ENCODE measurements around the gene RBBP8NL. TPM values are rescaled to one million over a fixed set of nuclear protein-coding genes. Genes with fewer than 3 reads are reported as not detected.

Gene RBBP8NL
- total RNA-seq, 2 donors from 2014 or later = not detected

DNA sequence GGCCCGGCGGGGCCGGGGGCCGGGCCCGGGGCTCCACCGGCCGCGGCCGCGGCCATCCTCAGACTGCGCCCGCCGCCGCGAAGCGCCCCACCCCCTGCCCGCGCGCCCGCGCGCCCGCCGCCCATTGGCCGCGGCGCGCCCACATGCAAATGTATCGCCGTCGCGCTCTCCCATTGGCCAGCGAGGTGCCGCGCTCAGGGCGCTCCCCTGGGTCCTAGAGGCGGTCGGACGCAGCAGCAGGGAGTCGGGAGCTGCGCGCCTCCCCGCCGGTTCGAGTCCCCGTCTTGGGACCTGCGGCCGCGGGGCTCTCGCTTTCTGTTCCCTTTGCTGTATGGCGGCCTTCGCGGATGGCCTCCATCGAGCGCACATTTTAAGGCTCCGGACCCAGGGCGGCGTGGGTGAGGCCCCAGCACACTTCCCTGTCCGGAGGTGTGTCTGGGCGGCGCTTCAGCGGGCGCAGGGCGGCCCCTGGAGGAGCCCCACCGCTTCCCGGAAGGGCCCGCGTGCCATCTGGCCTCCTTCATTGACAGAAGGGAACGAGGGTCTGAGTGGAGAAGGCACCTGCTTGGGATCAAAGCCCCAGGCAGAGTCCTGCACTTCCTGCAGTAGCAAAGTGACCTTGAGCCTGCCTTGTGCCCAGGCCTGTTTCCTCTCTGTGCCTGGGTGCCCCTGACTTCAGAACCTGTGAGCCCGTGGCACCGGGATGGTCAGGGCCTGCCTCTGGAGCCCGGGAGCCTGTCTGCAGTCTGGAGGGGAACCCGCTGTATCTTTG lies 19.9 kb downstream of the RBBP8NL start, which contains the start of gene CABLES2:
Gene CABLES2 (minus strand): TSS at position 65 of the 772 bp plus-strand sequence. CDS start 9 bp downstream, at position 56.
- Histone ChIP-seq H3K9me3 (no peaks in the 10 kb centered on the region), H3K27me3 (no peaks in the 10 kb centered on the region), H3K27ac (peak within 1 kb of the TSS; percentile 82 to 86), H3K36me3 (no peaks in the 10 kb centered on the region), H3K4me1 (peaks cover 0 to 44% of the 10 kb centered on the region in 2 donors), H3K4me3 (peak within 1 kb of the TSS; percentile 63 to 64)
- TF ChIP-seq, protein P1, sequence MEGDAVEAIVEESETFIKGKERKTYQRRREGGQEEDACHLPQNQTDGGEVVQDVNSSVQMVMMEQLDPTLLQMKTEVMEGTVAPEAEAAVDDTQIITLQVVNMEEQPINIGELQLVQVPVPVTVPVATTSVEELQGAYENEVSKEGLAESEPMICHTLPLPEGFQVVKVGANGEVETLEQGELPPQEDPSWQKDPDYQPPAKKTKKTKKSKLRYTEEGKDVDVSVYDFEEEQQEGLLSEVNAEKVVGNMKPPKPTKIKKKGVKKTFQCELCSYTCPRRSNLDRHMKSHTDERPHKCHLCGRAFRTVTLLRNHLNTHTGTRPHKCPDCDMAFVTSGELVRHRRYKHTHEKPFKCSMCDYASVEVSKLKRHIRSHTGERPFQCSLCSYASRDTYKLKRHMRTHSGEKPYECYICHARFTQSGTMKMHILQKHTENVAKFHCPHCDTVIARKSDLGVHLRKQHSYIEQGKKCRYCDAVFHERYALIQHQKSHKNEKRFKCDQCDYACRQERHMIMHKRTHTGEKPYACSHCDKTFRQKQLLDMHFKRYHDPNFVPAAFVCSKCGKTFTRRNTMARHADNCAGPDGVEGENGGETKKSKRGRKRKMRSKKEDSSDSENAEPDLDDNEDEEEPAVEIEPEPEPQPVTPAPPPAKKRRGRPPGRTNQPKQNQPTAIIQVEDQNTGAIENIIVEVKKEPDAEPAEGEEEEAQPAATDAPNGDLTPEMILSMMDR (IDR thresholded peaks at IDR 0.05) = peak in 1 of 2 donors; percentile 33
- peak; percentile 95 for DNase-seq (ENCODE audit: low spot score)

DNA sequence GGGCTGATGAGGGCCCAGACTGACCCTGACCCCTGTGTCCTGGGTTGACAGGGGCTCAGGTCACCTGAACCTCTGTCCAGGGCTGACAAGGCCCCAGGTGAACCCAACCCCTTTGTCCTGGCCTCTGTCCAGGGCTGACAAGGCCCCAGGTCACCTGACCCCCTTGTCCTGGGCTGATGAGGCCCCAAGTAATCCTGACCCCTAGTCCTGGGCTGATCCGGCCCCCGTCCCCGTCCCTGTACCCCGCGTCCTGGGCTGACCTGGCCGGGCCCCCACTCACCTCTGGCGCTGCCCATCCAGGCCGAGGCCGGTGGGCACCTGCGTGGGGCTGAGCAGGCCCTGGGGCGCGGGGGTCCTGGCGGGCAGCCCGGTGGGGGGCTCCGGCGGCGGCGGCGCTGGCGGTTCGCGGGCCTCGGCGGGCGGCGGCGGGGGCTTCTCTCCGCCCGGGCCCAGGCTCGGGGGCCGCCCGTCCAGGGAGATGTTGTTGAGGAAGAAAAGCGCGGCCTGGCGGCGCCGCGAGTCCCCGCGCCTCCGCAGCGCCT lies 20.6 kb downstream of the RBBP8NL start:
- H3K36me3 ChIP-seq = no peaks in the 10 kb centered on the region
- H3K27me3 ChIP-seq = no peaks in the 10 kb centered on the region
- peak overlapping the region; percentile 63 to 64 for H3K4me3 ChIP-seq
- peaks cover 0 to 44% of the 10 kb centered on the region in 2 donors for H3K4me1 ChIP-seq
- no peaks in the 10 kb centered on the region for H3K9me3 ChIP-seq
- DNase-seq (ENCODE audit: low spot score) = no peak
- H3K27ac ChIP-seq = peak overlapping the region; percentile 82 to 86
- TF ChIP-seq, protein P1 (IDR thresholded peaks at IDR 0.05) = no peak

DNA sequence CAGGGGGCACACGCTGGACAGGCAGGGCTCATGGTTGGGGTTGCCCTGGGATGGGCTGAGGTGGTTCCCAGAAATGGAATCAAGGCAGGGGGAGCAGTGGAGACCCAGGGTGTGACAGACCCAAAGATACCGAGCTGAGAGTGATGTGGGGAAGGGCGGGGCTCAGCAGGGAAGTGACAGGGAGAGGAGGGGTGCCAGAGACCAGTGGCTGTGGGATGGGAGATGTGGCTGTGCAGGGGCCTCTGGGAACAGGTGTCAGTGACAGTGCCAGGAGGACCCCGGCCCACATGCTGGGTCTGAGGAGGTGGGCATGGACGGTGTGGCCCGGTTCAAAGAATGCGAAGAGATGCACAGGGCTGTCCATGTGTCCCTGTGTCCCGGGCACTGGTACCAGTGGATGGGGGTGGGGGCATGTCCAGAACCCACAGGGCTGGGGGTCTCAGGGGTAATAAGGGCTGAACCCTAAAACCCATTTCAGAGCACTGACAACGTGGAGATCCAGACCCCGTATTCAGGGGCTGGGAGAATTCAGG lies 21.3 kb downstream of the RBBP8NL start:
- H3K9me3 ChIP-seq = no peaks in the 10 kb centered on the region
- peaks cover 0 to 44% of the 10 kb centered on the region in 2 donors for H3K4me1 ChIP-seq
- H3K27ac ChIP-seq = peak overlapping the region; percentile 82 to 86
- H3K36me3 ChIP-seq = no peaks in the 10 kb centered on the region
- TF ChIP-seq, protein P1 (IDR thresholded peaks at IDR 0.05) = no peak
- DNase-seq (ENCODE audit: low spot score) = no peak
- no peaks in the 10 kb centered on the region for H3K27me3 ChIP-seq
- H3K4me3 ChIP-seq = peak overlapping the region; percentile 63 to 64

DNA sequence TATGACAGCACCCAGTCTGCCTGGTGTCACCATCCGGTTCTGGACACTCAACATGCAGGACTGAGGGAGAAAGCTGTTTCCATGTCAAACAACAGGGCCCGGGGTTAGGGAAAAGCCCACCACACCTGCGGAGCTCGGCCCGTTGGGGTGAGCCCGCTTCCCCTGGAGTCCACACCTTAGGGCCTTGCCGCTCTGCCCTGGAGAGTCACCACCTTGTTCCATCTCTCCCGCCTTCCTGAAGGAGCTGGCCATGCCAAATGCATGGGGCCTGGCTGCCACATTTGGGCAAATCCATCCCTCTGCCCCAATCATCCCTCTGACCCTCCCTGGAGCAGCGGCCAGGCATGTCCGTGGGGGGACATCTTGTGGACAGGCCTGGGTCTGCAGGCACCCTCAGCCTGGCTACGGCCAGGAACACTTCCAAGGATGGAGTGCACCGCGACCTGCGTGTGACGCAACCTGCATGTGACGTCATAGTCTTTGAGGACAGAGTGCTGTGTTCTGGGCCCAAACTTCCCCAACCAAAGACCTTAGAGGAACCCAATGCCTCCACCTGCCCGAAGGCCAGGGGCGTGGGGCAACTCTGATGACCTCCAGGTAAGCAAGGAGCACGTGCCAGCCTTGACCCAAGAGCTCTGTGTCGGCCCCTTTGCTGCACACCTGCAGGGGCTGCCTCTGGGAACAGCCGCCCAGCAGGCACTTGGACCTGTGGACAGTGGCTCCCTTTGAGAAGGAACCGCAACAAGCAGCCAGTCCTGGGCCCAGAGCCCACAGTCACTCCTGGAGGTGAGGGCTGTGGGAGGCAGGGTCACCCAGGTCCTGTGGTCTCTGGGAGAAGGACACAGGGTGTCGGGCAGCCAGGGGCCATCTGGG lies 22.0 kb downstream of the RBBP8NL start:
- H3K9me3 ChIP-seq = no peaks in the 10 kb centered on the region
- DNase-seq (ENCODE audit: low spot score) = peak; percentile 71
- peak overlapping the region; percentile 82 to 86 for H3K27ac ChIP-seq
- H3K4me1 ChIP-seq = peaks cover 0 to 42% of the 10 kb centered on the region in 2 donors
- H3K4me3 ChIP-seq = peak overlapping the region; percentile 63 to 64
- no peaks in the 10 kb centered on the region for H3K27me3 ChIP-seq
- TF ChIP-seq, protein P1 (IDR thresholded peaks at IDR 0.05) = peak; percentile 52 to 67
- no peaks in the 10 kb centered on the region for H3K36me3 ChIP-seq

DNA sequence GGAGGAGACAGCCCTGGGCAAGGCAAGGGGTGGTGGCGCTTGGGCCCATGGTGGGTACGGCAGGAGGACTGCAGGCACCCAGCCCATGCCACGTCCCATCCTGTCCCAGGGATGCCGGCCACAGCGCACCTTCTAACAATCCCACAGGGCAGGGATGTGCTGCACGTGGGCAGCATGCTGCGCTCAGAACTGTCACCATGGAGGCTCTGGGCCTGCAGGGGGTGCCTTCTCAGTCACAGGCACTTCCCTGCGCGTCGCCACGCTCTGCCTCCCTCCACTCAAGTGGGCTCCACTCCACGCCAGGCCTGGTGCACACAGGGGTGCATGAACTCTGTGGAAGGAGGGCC lies 22.6 kb downstream of the RBBP8NL start:
- TF ChIP-seq, protein P1 (IDR thresholded peaks at IDR 0.05) = no peak
- Histone ChIP-seq H3K36me3 (no peaks in the 10 kb centered on the region), H3K27me3 (no peaks in the 10 kb centered on the region), H3K4me3 (no peak overlapping the region), H3K4me1 (peaks cover 0 to 36% of the 10 kb centered on the region in 2 donors), H3K9me3 (no peaks in the 10 kb centered on the region), H3K27ac (peak overlapping the region; percentile 82 to 86)
- DNase-seq (ENCODE audit: low spot score) = no peak
